Lung (tissue), 12 donors: Measurements from ENCODE around the gene NAV1. TPM values are rescaled to one million over a fixed set of nuclear protein-coding genes. Genes with fewer than 3 reads are reported as not detected.

Experiments used
- ATAC-seq: fragments of 200-7000 bp; cut with Tn5 transposase; one replicate; pipeline ENCODE4 v1.9.1; 2020; ENCODE audit warnings: moderate number of reproducible peaks; ENCODE audit not compliant: insufficient read depth, low FRiP score
- DNase-seq, 3 donors: peaks; one replicate each; pipeline ENCODE4 v3.0.0-alpha.2; 2013 to 2017
- H3K27ac ChIP-seq, 2 donors: one replicate each; pipeline ENCODE4 v1.5.1; 2013; ENCODE audit warnings: mild to moderate bottlenecking in 2 of 2, moderate library complexity in 2 of 2, control low read depth in 1 of 2, inconsistent platforms in 1 of 2, low read depth in 1 of 2, low read length in 1 of 2
- H3K27me3 ChIP-seq, 3 donors: one replicate each; pipeline ENCODE4 v1.5.1; 2013; ENCODE audit warnings: low read length in 2 of 3; ENCODE audit not compliant: control insufficient read depth in 3 of 3, insufficient read depth in 3 of 3
- H3K36me3 ChIP-seq, 4 donors: one replicate each; pipeline ENCODE4 v1.5.1; 2013; ENCODE audit warnings: low read length in 4 of 4, mild to moderate bottlenecking in 1 of 4, moderate library complexity in 1 of 4; ENCODE audit not compliant: control insufficient read depth in 4 of 4, insufficient read depth in 4 of 4
- H3K4me1 ChIP-seq, 5 donors: one replicate each; pipeline ENCODE4 v1.5.1; 2013; ENCODE audit warnings: low read length in 5 of 5, mild to moderate bottlenecking in 2 of 5, moderate library complexity in 1 of 5; ENCODE audit not compliant: control insufficient read depth in 5 of 5, insufficient read depth in 5 of 5
- H3K4me3 ChIP-seq: one replicate; pipeline ENCODE4 v1.5.1; 2013; ENCODE audit warnings: mild to moderate bottlenecking, control low read depth, moderate library complexity
- H3K9ac ChIP-seq, 2 donors: one replicate each; pipeline ENCODE4 v1.5.1; 2013; ENCODE audit warnings: low read length in 2 of 2, control low read depth in 1 of 2; ENCODE audit not compliant: insufficient read depth in 1 of 2
- H3K9me3 ChIP-seq, 4 donors: one replicate each; pipeline ENCODE4 v1.5.1; 2013; ENCODE audit warnings: low read length in 3 of 4, mild to moderate bottlenecking in 1 of 4, moderate library complexity in 1 of 4; ENCODE audit not compliant: control insufficient read depth in 4 of 4, insufficient read depth in 3 of 4
- WGBS, 2 donors: extraction: QIAGEN DNeasy Blood & Tissue Kit; methylation state at CpG; one replicate each; pipeline ENCODE4 v1.1.7; 2013; 5-methylcytosine and 5-hydroxymethylcytosine counted together
- polyA plus RNA-seq, 2 donors: library from polyadenylated mRNA; stranded (reverse); fragments of 200-250 nt; gene quantifications; one replicate each; pipeline ENCODE4 v1.2.1, GENCODE V29; 2013
- total RNA-seq, 2 donors: library from RNA; depleted of rRNA in 1 of 2; stranded (reverse); fragments of >200 nt in 1 of 2; gene quantifications; one replicate each; pipeline ENCODE4 v1.2.1, GENCODE V29; 2014 to 2021
- TF ChIP-seq, protein P1 (sequence below): IDR thresholded peaks from 2 replicates; pipeline ENCODE4 v1.5.1; 2012; ENCODE audit warnings: mild to moderate bottlenecking; ENCODE audit errors: control extremely low read depth, extremely low read depth
- donor health status: control.
- donor health status: control.
- donor health status: Bipolar disorder and iron deficiency.
- donor health status: healthy.
- donor health status: DM: yes; HTN: yes; CAD: no.

The NAV1 gene
- total and polyA plus RNA-seq, 4 donors = 6.5 to 38.6 (median 17.9) TPM

DNA sequence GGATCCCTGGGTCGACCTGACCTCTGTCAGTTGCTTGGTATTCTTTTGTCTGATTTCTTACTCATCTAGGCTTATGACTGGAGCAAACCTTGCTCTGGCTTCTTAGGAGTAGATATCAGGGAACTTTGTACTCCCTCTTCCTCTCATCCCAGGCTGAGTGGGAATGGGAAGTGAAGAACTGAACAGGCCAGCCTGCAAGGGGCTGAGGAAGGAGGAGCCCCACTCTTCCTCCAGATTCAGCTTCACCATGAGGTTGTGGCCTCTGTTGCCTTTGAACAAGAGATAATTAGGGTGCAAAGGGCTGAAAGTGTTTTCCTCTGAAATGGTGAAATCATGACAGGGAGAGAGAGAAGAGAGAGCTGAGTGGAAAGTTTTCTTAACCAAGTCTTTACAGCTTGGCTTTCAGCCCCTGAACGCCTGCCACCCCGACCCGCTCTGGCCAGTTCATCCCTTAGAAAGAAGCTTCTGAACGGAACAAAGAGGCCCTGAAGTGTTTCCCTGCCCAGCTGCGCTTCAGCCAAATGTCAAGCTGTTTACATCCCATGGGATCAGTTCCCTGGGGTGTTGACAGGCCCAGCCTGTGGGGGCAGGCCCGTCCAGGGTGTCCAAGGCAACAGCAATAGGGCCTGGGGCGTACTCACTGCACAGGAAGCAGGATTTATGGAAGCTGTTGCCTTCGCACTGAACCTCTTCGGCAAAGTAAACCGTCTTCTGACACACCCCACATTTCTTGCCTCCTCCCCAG is 43.2 kb upstream of the NAV1 start:
- Histone ChIP-seq H3K9me3 (peaks cover 0 to 1% (median 0%) of the 10 kb centered on the region in 4 donors), H3K4me1 (peaks cover 25 to 82% (median 48%) of the 10 kb centered on the region in 5 donors), H3K27me3 (no peaks in the 10 kb centered on the region), H3K36me3 (peaks cover 0 to 31% (median 22%) of the 10 kb centered on the region in 4 donors), H3K9ac (peak overlapping the region in 1 of 2 donors; percentile 61), H3K27ac (peak overlapping the region; percentile 65 to 89), H3K4me3 (no peak overlapping the region)
- DNase-seq (peak; percentile 96 to 99 (median 99)), ATAC-seq (peak; percentile 36)
- TF ChIP-seq, protein P1, sequence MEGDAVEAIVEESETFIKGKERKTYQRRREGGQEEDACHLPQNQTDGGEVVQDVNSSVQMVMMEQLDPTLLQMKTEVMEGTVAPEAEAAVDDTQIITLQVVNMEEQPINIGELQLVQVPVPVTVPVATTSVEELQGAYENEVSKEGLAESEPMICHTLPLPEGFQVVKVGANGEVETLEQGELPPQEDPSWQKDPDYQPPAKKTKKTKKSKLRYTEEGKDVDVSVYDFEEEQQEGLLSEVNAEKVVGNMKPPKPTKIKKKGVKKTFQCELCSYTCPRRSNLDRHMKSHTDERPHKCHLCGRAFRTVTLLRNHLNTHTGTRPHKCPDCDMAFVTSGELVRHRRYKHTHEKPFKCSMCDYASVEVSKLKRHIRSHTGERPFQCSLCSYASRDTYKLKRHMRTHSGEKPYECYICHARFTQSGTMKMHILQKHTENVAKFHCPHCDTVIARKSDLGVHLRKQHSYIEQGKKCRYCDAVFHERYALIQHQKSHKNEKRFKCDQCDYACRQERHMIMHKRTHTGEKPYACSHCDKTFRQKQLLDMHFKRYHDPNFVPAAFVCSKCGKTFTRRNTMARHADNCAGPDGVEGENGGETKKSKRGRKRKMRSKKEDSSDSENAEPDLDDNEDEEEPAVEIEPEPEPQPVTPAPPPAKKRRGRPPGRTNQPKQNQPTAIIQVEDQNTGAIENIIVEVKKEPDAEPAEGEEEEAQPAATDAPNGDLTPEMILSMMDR = no peak
- WGBS, 2 donors = 34 to 67% methylated on average over 11 of the region's 11 CpGs

DNA sequence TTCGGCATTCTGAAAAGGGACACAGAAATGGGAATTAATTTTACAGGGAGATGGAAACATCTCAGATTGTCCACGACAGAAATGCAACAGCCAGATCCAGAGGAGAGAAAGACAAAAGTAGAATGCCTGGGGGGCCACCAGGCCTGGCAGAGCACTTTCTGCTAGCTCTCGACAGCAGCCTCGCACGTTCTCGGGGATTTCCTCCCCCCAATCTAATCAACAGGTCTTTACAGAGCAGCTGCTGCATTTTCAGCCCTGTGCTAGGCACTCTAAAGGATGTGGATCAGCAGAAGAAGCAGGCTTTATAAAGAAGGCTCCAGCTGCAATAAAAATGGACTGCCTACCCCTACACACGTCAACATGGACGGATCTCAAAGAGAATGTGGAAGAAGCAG is 42.6 kb upstream of the NAV1 start:
- ATAC-seq (no peak), DNase-seq (no peak)
- peaks cover 0 to 31% (median 20%) of the 10 kb centered on the region in 4 donors for H3K36me3 ChIP-seq
- 56 to 71% methylated on average over 8 of the region's 8 CpGs for WGBS, 2 donors
- H3K9ac ChIP-seq = peak overlapping the region in 1 of 2 donors; percentile 40
- H3K27me3 ChIP-seq = no peaks in the 10 kb centered on the region
- no peak overlapping the region for H3K4me3 ChIP-seq
- TF ChIP-seq, protein P1 = no peak
- peaks cover 23 to 83% (median 52%) of the 10 kb centered on the region in 5 donors for H3K4me1 ChIP-seq
- H3K27ac ChIP-seq = peak overlapping the region in 1 of 2 donors; percentile 89
- H3K9me3 ChIP-seq = peaks cover 0 to 1% (median 0%) of the 10 kb centered on the region in 4 donors

DNA sequence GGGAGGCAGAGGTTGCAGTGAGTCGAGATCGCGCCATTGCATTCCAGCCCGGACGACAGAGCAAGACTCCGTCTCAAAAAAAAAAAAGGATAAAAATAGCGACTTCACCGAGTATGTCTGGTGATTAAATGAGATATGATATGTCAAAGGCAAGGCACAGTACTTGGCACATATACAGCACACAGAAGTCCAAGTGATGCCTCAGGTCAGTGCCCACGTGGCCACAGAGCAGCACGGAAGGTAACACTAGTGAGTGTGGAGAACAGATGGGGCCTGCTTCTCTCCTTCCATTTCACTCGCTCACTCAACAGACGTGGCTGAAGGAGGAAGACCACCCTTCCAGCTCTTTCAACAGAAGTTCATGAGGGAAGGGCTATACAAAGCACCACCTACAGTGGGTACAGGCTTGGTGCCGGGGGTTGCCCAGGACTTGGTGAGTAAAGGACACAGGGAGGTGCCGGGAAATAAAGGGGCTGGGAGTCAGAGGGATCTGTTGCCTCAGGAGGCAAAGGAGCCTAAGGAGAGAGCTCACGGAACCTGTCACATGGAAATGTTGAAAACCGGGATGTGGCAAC is 40.9 kb upstream of the NAV1 start:
- 89 to 90% methylated on average over 16 of the region's 16 CpGs for WGBS, 2 donors

More for the DNA sequence above, 40.9 kb upstream of the NAV1 start:
- no peak overlapping the region for H3K9ac ChIP-seq
- DNase-seq (no peak), ATAC-seq (no peak)
- H3K9me3 ChIP-seq = peaks cover 0 to 1% (median 0%) of the 10 kb centered on the region in 4 donors
- peaks cover 23 to 79% (median 48%) of the 10 kb centered on the region in 5 donors for H3K4me1 ChIP-seq
- TF ChIP-seq, protein P1 = no peak
- peak overlapping the region in 1 of 2 donors; percentile 62 for H3K27ac ChIP-seq
- no peak overlapping the region for H3K4me3 ChIP-seq
- peaks cover 0 to 28% (median 16%) of the 10 kb centered on the region in 4 donors for H3K36me3 ChIP-seq
- no peaks in the 10 kb centered on the region for H3K27me3 ChIP-seq
